Breast epithelium (tissue), 4 donors: ENCODE measurements around the gene ATAD3A. TPM values are rescaled to one million over a fixed set of nuclear protein-coding genes. Genes with fewer than 3 reads are reported as not detected.
"Not testable (repeated sequence)": the region's sequence is repeated elsewhere in the genome, so short reads cannot be mapped to it uniquely, and the experiment has no call there.

ENCODE experiments used
- DNase-seq, 2 donors: peaks; one replicate each; pipeline ENCODE4 v3.0.0-alpha.2; 2019; ENCODE audit warnings: low spot score in 2 of 2
- H3K27ac ChIP-seq, 2 donors: fragments of 200-600 bp; sonication (generic) in 1 of 2; one replicate each; pipeline ENCODE4 v1.5.1; 2016 to 2019; ENCODE audit warnings: mild to moderate bottlenecking in 1 of 2
- H3K27me3 ChIP-seq, 2 donors: fragments of 200-600 bp; sonication (generic) in 1 of 2; one replicate each; pipeline versions ENCODE4 v1.5.1 to v1.6.0; 2017 to 2019; ENCODE audit warnings: control low read depth in 1 of 2, mild to moderate bottlenecking in 1 of 2
- H3K36me3 ChIP-seq: fragments of 200-600 bp; one replicate; pipeline ENCODE4 v1.5.1; 2019
- H3K4me1 ChIP-seq, 2 donors: fragments of 200-600 bp; sonication (generic); one replicate each; pipeline ENCODE4 v1.5.1; 2016 to 2019; ENCODE audit warnings: control low read depth in 1 of 2
- H3K4me3 ChIP-seq, 3 donors: fragments of 200-600 bp; sonication (generic); 1 replicate in 2 of 3; 2 replicates in 1 of 3; pipeline ENCODE4 v1.5.1; 2016 to 2019; ENCODE audit warnings: mild to moderate bottlenecking in 3 of 3, moderate library complexity in 2 of 3
- H3K9me3 ChIP-seq, 2 donors: fragments of 200-600 bp; sonication (generic) in 1 of 2; one replicate each; pipeline ENCODE4 v1.5.1; 2016 to 2019; ENCODE audit warnings: control low read depth in 1 of 2
- CTCF ChIP-seq, 3 donors: fragments of 450-650 bp; IDR thresholded peaks; one replicate each; pipeline ENCODE4 v1.5.1; 2016 to 2017; ENCODE audit warnings: antibody characterized with exemption in 3 of 3, mild to moderate bottlenecking in 3 of 3, moderate library complexity in 3 of 3
- POLR2A ChIP-seq: fragments of 450-650 bp; IDR thresholded peaks from one replicate; pipeline ENCODE4 v1.6.1; 2016; ENCODE audit warnings: antibody characterized with exemption, mild to moderate bottlenecking, moderate library complexity
- POLR2AphosphoS5 ChIP-seq, 3 donors: sonication (generic); formaldehyde crosslinking; IDR thresholded peaks; one replicate each; pipeline ENCODE4 v1.6.1; 2017; ENCODE audit warnings: antibody characterized with exemption in 3 of 3
- intact Hi-C: fragments of 100-400 bp; cut with DNase I; formaldehyde crosslinking; loops from one replicate; pipeline ENCODE4 v1.15.1; 2023; ENCODE audit warnings: low total_unique reads
- total RNA-seq, 3 donors: library from RNA; depleted of rRNA; stranded (reverse); fragments of >200 nt; gene quantifications; one replicate each; pipeline ENCODE4 v1.1.0, GENCODE V29; 2016

Gene ATAD3A
- total RNA-seq, 3 donors from 2014 or later, result 14.9 to 22.3 (median 15.5) TPM

DNA sequence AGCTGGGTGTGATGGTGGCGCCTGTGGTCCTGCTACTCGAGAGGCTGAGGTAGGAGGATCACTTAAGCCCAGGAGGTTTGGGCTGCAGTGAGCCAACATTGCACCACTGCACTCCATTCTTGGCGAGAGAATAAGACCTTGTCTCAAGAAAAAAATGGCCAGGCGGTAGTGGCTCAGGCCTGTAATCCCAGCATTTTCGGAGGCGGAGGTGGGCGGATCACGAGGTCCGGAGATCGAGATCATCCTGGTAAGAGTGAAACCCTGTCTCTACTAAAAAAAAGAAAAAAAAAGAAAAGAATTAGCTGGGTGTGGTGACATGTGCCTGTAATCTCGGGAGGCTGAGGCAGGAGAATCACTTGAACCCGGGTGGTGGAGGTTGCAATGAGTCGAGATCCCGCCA lies 29.1 kb upstream of the ATAD3A start:
- Histone ChIP-seq H3K4me3 (no peak overlapping the region), H3K27ac (no peak overlapping the region), H3K27me3 (no peaks in the 10 kb centered on the region), H3K36me3 (no peaks in the 10 kb centered on the region), H3K4me1 (no peaks in the 10 kb centered on the region), H3K9me3 (no peaks in the 10 kb centered on the region)
- no peak for TF ChIP-seq CTCF (IDR thresholded peaks at IDR 0.05)
- no peak for TF ChIP-seq POLR2AphosphoS5 (IDR thresholded peaks at IDR 0.05)
- no peak for TF ChIP-seq POLR2A
- intact Hi-C loops, result loop anchor here (10.0 kb wide), 1 partner anchor 458 kb away; the partner anchor contains the start of gene AGRN
- no peak for DNase-seq

DNA sequence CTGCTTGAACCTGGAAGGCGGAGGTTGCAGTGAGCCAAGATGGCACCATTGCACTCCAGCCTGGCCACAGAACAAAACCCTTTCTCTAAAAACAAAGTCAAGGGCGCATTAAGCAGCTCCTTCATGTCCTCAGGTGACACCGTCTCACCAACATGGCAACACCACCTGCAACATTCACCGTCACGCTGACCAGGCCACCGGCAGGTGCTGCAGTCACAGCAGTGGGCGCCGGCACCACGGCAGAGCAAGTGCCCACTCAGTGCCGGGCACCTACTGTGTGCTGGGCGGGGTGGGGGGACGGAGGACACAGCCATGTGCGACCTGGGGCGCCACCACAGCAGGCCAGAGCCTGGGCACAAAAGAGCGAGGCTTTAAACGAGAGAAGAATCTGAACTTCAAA lies 28.2 kb upstream of the ATAD3A start:
- no peak overlapping the region for H3K4me3 ChIP-seq
- no peak for DNase-seq
- H3K9me3 ChIP-seq, result no peaks in the 10 kb centered on the region
- no peaks in the 10 kb centered on the region for H3K4me1 ChIP-seq
- no peak for TF ChIP-seq CTCF (IDR thresholded peaks at IDR 0.05)
- no peak for TF ChIP-seq POLR2A
- no peak for TF ChIP-seq POLR2AphosphoS5 (IDR thresholded peaks at IDR 0.05)
- intact Hi-C loops, result loop anchor here (10.0 kb wide), 1 partner anchor 459 kb away; the partner anchor contains the start of gene AGRN
- no peaks in the 10 kb centered on the region for H3K27me3 ChIP-seq
- H3K27ac ChIP-seq, result no peak overlapping the region
- H3K36me3 ChIP-seq, result no peaks in the 10 kb centered on the region

GRCh38 chr1:1484976-1485750 lies 26.8 kb upstream of the ATAD3A start:
- H3K4me1 ChIP-seq, H3K36me3 ChIP-seq, H3K27ac ChIP-seq, H3K4me3 ChIP-seq, H3K9me3 ChIP-seq, H3K27me3 ChIP-seq, DNase-seq: not testable (repeated sequence)
- intact Hi-C loops, result loop anchor here (10.0 kb wide), 1 partner anchor 460 kb away; the partner anchor contains the start of gene AGRN

- H3K4me1 ChIP-seq, H3K4me3 ChIP-seq, H3K36me3 ChIP-seq, H3K9me3 ChIP-seq, H3K27me3 ChIP-seq, DNase-seq, H3K27ac ChIP-seq: not testable (repeated sequence)
- intact Hi-C loops, result loop anchor here (10.0 kb wide), 1 partner anchor 461 kb away; the partner anchor contains the start of gene AGRN
Observed at GRCh38 chr1:1485755-1486317, 26.1 kb upstream of the ATAD3A start.

DNA sequence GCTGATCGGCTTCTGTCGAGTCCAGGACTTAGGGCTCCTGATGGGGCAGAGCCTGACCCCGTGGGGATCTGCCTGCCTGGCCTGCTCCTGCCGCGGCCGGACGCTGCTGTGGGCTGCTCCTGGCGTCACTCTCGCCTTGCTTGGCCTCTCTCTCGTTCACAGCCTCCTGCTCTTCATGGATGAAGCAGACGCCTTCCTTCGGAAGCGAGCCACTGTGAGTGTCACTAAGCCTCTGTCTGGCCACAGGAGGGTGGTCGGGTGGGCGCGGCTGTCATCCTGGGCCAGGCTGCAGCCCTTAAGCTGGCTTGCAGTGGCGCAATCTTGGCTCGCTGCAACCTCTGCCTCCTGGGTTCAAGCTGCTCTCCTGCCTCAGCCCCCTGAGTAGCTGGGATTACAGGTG lies 24.3 kb upstream of the ATAD3A start:
- no peaks in the 10 kb centered on the region for H3K27me3 ChIP-seq
- H3K4me1 ChIP-seq, result no peaks in the 10 kb centered on the region
- no peak overlapping the region for H3K4me3 ChIP-seq
- H3K9me3 ChIP-seq, result no peaks in the 10 kb centered on the region
- intact Hi-C loops, result loop anchor here (10.0 kb wide), 1 partner anchor 463 kb away; the partner anchor contains the start of gene AGRN
- TF ChIP-seq CTCF (IDR thresholded peaks at IDR 0.05) (no peak), POLR2A (no peak), POLR2AphosphoS5 (IDR thresholded peaks at IDR 0.05) (no peak)
- no peak overlapping the region for H3K27ac ChIP-seq
- DNase-seq, result no peak
- H3K36me3 ChIP-seq, result no peaks in the 10 kb centered on the region

- H3K36me3 ChIP-seq, result no peaks in the 10 kb centered on the region
Observed at GRCh38 chr1:1489231-1489630, 22.7 kb upstream of the ATAD3A start.

More at GRCh38 chr1:1489231-1489630, 22.7 kb upstream of the ATAD3A start:
- H3K27ac ChIP-seq, result no peak overlapping the region
- intact Hi-C loops, result loop anchor here (10.0 kb wide), 1 partner anchor 464 kb away; the partner anchor contains the start of gene AGRN
- no peaks in the 10 kb centered on the region for H3K27me3 ChIP-seq
- no peak for DNase-seq
- no peak overlapping the region for H3K4me3 ChIP-seq
- H3K9me3 ChIP-seq, result peaks cover 8 to 10% of the 10 kb centered on the region in 2 donors
- TF ChIP-seq CTCF (IDR thresholded peaks at IDR 0.05) (no peak), POLR2A (no peak), POLR2AphosphoS5 (IDR thresholded peaks at IDR 0.05) (no peak)
- no peaks in the 10 kb centered on the region for H3K4me1 ChIP-seq
